ENCODE measurements around the gene LRWD1. TPM values are rescaled to one million over a fixed set of nuclear protein-coding genes. Genes with fewer than 3 reads are reported as not detected.

The LRWD1 gene
- polyA plus RNA-seq, 1 of the 3 experiments (the other 2 are of a cell fraction): 53.2 TPM

DNA sequence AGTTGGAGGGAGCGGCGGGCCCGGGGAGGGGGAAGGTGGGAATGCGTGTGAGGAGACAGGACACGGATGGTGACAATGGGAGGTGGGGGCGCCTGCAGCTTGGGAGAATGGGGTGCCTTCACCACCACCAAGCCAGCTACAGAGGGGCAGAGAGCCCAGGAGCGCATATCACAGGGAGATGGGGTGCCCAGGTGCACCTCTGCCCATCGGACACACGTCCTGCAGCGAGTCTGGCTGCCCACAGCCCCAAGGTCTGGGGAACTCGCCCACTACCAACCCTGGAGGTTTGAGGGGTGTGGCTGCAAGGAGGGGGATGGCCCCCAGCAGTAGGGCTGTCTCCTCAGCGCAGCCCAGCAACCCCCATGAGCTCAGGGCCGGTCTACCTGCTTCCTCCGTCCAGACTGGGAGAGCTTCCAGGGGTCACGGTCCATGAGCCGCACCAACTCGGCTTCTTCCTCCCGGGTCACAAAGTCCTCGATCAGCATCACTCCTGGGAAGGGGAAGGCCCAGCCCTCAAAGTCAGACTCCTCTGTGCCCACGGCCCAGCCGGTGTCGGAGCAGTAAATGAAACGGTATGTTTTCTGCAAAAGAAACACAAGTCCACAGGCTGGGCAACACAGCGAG, 5.5 kb upstream of the LRWD1 start:
- CTCF ChIA-PET: interaction anchor here (1.7 kb wide), 1 partner anchor 55 kb away, joined by 5 read pairs; no protein-coding TSS in a partner anchor
- H3K9me3 ChIP-seq: no peaks in the 10 kb centered on the region

DNA sequence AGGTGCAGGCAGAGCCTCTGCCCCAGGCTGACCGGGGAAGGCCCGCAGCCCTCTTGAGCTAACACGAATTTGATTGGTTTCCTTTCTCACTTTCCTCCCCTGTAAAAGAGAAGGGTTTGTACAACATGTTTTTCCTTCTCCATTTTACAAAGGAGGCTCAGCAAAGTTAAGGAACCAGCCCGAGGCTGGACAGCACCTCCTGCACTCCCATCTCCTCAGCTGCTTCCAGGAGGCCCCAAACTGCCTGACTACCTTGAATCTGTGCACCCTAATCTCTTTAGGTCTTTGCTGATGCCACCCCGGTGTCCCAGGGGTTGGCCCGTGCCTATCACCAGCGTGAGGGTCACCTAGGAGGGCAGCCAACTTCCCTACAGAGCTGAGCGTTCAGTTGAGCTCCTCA, 4.3 kb upstream of the LRWD1 start:
- H3K4me3 ChIP-seq (ENCODE audit: low read depth in 2 of 2, low read length in 1 of 2): no peak overlapping the region
- CTCF ChIA-PET: interaction anchor here (0.6 to 1.7 kb wide), 3 partner anchors 48 to 75 kb away, joined by 3 to 5 read pairs (median 3); no protein-coding TSS in a partner anchor
- 89% methylated on average over 8 of the region's 8 CpGs for WGBS (ENCODE audit: low lambda C conversion rate)
- H3K9me2 ChIP-seq: no peaks in the 10 kb centered on the region
- peaks cover 13% of the 10 kb centered on the region for H3F3A ChIP-seq (replicated peaks; ENCODE audit: insufficient read depth)
- H3K79me2 ChIP-seq (ENCODE audit: insufficient read depth): peaks cover 41% of the 10 kb centered on the region
- no peak for DNase-seq
- H3K9me3 ChIP-seq: no peaks in the 10 kb centered on the region
- no peak overlapping the region for H3K4me2 ChIP-seq
- H2AFZ ChIP-seq (ENCODE audit: low read depth): no peak overlapping the region
- POLR2A ChIA-PET: no interaction called here
- H4K20me1 ChIP-seq (ENCODE audit: insufficient read depth): 0 out of 2 replicates have a peak, but pooled peaks cover 9% of the 10 kb centered on the region
- no peak overlapping the region for H3K27ac ChIP-seq (ENCODE audit: low read depth in 2 of 2, low read length in 1 of 2)
- H3K4me1 ChIP-seq (ENCODE audit: control insufficient read depth in 1 of 2, insufficient read depth in 2 of 2, low read depth in 1 of 2, low read length in 1 of 2): peaks cover 4 to 9% of the 10 kb centered on the region in 2 experiments; a peak in 3 of 4 replicates
- H3K27me3 ChIP-seq (ENCODE audit: insufficient read depth): no peaks in the 10 kb centered on the region
- H3K9ac ChIP-seq: no peak overlapping the region
- peaks cover 9 to 19% of the 10 kb centered on the region in 2 experiments for H3K36me3 ChIP-seq (replicated peaks in 1 of 2; ENCODE audit: control insufficient read depth in 1 of 2, insufficient read depth in 2 of 2, low read length in 1 of 2)
- TF ChIP-seq RXRA (IDR thresholded peaks at IDR 0.05; ENCODE audit: borderline replicate concordance, low read depth) (no peak), MEF2A (IDR thresholded peaks at IDR 0.05; ENCODE audit: borderline replicate concordance, low read depth) (no peak), RCOR1 (IDR thresholded peaks at IDR 0.05; ENCODE audit: low read length) (no peak), ELF1 (IDR thresholded peaks at IDR 0.05) (no peak), EP300 (IDR thresholded peaks at IDR 0.05; ENCODE audit: borderline replicate concordance in 1 of 2, low read depth in 1 of 2, low read length in 1 of 2) (no peak), RAD21 (IDR thresholded peaks at IDR 0.05; ENCODE audit: low read length) (no peak), RFX5 (IDR thresholded peaks at IDR 0.05; ENCODE audit: low read length) (no peak)
- TF ChIP-seq, protein P1, sequence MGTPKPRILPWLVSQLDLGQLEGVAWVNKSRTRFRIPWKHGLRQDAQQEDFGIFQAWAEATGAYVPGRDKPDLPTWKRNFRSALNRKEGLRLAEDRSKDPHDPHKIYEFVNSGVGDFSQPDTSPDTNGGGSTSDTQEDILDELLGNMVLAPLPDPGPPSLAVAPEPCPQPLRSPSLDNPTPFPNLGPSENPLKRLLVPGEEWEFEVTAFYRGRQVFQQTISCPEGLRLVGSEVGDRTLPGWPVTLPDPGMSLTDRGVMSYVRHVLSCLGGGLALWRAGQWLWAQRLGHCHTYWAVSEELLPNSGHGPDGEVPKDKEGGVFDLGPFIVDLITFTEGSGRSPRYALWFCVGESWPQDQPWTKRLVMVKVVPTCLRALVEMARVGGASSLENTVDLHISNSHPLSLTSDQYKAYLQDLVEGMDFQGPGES (IDR thresholded peaks at IDR 0.05; ENCODE audit: low read depth, low read length): no peak
- TF ChIP-seq, protein P2, sequence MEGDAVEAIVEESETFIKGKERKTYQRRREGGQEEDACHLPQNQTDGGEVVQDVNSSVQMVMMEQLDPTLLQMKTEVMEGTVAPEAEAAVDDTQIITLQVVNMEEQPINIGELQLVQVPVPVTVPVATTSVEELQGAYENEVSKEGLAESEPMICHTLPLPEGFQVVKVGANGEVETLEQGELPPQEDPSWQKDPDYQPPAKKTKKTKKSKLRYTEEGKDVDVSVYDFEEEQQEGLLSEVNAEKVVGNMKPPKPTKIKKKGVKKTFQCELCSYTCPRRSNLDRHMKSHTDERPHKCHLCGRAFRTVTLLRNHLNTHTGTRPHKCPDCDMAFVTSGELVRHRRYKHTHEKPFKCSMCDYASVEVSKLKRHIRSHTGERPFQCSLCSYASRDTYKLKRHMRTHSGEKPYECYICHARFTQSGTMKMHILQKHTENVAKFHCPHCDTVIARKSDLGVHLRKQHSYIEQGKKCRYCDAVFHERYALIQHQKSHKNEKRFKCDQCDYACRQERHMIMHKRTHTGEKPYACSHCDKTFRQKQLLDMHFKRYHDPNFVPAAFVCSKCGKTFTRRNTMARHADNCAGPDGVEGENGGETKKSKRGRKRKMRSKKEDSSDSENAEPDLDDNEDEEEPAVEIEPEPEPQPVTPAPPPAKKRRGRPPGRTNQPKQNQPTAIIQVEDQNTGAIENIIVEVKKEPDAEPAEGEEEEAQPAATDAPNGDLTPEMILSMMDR (IDR thresholded peaks at IDR 0.05): no peak

More for the DNA sequence above, 5.5 kb upstream of the LRWD1 start:
- H3K27ac ChIP-seq (ENCODE audit: low read depth in 2 of 2, low read length in 1 of 2): no peak overlapping the region
- H3K79me2 ChIP-seq (ENCODE audit: insufficient read depth): peaks cover 32% of the 10 kb centered on the region
- 96% methylated on average over 23 of the region's 24 CpGs for whole genome bisulfite sequencing (ENCODE audit: low lambda C conversion rate)
- H3K9ac ChIP-seq: no peak overlapping the region
- peaks cover 9 to 19% of the 10 kb centered on the region in 2 experiments for H3K36me3 ChIP-seq (replicated peaks in 1 of 2; ENCODE audit: control insufficient read depth in 1 of 2, insufficient read depth in 2 of 2, low read length in 1 of 2)
- H3K4me1 ChIP-seq (ENCODE audit: control insufficient read depth in 1 of 2, insufficient read depth in 2 of 2, low read depth in 1 of 2, low read length in 1 of 2): peaks cover 4 to 9% of the 10 kb centered on the region in 2 experiments; a peak in 3 of 4 replicates
- no peaks in the 10 kb centered on the region for H3K27me3 ChIP-seq (ENCODE audit: insufficient read depth)
- no peak overlapping the region for H2AFZ ChIP-seq (ENCODE audit: low read depth)
- DNase-seq: no peak
- POLR2A ChIA-PET: no interaction called here
- H3K4me2 ChIP-seq: no peak overlapping the region
- TF ChIP-seq POLR2AphosphoS5 (IDR thresholded peaks at IDR 0.05; ENCODE audit: low read depth, low read length): no peak
- no peak for TF ChIP-seq NRF1 (IDR thresholded peaks at IDR 0.05; ENCODE audit: low read depth, low read length)
- TF ChIP-seq, protein P3, sequence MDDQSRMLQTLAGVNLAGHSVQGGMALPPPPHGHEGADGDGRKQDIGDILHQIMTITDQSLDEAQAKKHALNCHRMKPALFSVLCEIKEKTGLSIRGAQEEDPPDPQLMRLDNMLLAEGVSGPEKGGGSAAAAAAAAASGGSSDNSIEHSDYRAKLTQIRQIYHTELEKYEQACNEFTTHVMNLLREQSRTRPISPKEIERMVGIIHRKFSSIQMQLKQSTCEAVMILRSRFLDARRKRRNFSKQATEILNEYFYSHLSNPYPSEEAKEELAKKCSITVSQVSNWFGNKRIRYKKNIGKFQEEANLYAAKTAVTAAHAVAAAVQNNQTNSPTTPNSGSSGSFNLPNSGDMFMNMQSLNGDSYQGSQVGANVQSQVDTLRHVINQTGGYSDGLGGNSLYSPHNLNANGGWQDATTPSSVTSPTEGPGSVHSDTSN (IDR thresholded peaks at IDR 0.05): no peak
- TF ChIP-seq, protein P4, sequence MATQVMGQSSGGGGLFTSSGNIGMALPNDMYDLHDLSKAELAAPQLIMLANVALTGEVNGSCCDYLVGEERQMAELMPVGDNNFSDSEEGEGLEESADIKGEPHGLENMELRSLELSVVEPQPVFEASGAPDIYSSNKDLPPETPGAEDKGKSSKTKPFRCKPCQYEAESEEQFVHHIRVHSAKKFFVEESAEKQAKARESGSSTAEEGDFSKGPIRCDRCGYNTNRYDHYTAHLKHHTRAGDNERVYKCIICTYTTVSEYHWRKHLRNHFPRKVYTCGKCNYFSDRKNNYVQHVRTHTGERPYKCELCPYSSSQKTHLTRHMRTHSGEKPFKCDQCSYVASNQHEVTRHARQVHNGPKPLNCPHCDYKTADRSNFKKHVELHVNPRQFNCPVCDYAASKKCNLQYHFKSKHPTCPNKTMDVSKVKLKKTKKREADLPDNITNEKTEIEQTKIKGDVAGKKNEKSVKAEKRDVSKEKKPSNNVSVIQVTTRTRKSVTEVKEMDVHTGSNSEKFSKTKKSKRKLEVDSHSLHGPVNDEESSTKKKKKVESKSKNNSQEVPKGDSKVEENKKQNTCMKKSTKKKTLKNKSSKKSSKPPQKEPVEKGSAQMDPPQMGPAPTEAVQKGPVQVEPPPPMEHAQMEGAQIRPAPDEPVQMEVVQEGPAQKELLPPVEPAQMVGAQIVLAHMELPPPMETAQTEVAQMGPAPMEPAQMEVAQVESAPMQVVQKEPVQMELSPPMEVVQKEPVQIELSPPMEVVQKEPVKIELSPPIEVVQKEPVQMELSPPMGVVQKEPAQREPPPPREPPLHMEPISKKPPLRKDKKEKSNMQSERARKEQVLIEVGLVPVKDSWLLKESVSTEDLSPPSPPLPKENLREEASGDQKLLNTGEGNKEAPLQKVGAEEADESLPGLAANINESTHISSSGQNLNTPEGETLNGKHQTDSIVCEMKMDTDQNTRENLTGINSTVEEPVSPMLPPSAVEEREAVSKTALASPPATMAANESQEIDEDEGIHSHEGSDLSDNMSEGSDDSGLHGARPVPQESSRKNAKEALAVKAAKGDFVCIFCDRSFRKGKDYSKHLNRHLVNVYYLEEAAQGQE (IDR thresholded peaks at IDR 0.05; ENCODE audit: low read depth, low read length): no peak
- TF ChIP-seq FOXM1 (IDR thresholded peaks at IDR 0.05; ENCODE audit: low read depth): no peak
- TF ChIP-seq JUND (IDR thresholded peaks at IDR 0.05): no peak
- no peak for TF ChIP-seq SIN3A (IDR thresholded peaks at IDR 0.05; ENCODE audit: borderline replicate concordance, low read depth, low read length)
- TF ChIP-seq TCF12 (IDR thresholded peaks at IDR 0.05): no peak
- TF ChIP-seq RAD21 (IDR thresholded peaks at IDR 0.05; ENCODE audit: low read length): no peak
- TF ChIP-seq SMC3 (IDR thresholded peaks at IDR 0.05; ENCODE audit: low read depth, low read length): no peak
- TF ChIP-seq, protein P5, sequence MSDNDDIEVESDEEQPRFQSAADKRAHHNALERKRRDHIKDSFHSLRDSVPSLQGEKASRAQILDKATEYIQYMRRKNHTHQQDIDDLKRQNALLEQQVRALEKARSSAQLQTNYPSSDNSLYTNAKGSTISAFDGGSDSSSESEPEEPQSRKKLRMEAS (IDR thresholded peaks at IDR 0.05; ENCODE audit: low read depth): no peak
- no peak overlapping the region for H3K4me3 ChIP-seq (ENCODE audit: low read depth in 2 of 2, low read length in 1 of 2)
- 0 out of 2 replicates have a peak, but pooled peaks cover 9% of the 10 kb centered on the region for H4K20me1 ChIP-seq (ENCODE audit: insufficient read depth)
- no peaks in the 10 kb centered on the region for H3K9me2 ChIP-seq
- peaks cover 22% of the 10 kb centered on the region for H3F3A ChIP-seq (replicated peaks; ENCODE audit: insufficient read depth)
